GM21717 (cell line): ENCODE measurements around the gene RPLP1.
A peak's percentile ranks its signal among the peaks of the same experiment; 100 is the strongest.

ENCODE experiments used
- ATAC-seq: cut with Tn5 transposase; IDR thresholded peaks from one replicate; pipeline ENCODE4 v1.9.1; 2021; ENCODE audit warnings: mild to moderate bottlenecking, moderate library complexity; ENCODE audit not compliant: unreplicated experiment

RPLP1 gene

GRCh38 chr15:69452692-69453521 lies at the start of gene RPLP1:
Gene RPLP1, plus strand, starts transcription at chr15:69452818. Its CDS starts 131 bp downstream, at chr15:69452949.
- ATAC-seq = peak; percentile 74

- ATAC-seq = no peak
These were observed 49.0 kb upstream of the RPLP1 start for GRCh38 chr15:69403594-69403993.

GRCh38 chr15:69405110-69405509 lies 47.5 kb upstream of the RPLP1 start:
- no peak for ATAC-seq

GRCh38 chr15:69407719-69408400 lies 44.8 kb upstream of the RPLP1 start:
- ATAC-seq = no peak

- no peak for ATAC-seq
These were observed 43.8 kb upstream of the RPLP1 start for GRCh38 chr15:69408841-69409240.

GRCh38 chr15:69410248-69410874 lies 42.3 kb upstream of the RPLP1 start:
- ATAC-seq = no peak

- ATAC-seq = no peak
These were observed 40.3 kb upstream of the RPLP1 start for GRCh38 chr15:69412274-69412673.

GRCh38 chr15:69412701-69413100 lies 39.9 kb upstream of the RPLP1 start:
- ATAC-seq = no peak

- ATAC-seq = peak; percentile 91
These were observed 38.6 kb upstream of the RPLP1 start, which contains the start of gene KIF23 for GRCh38 chr15:69413822-69414700. Gene KIF23, plus strand, starts transcription at chr15:69414349. Its CDS starts 117 bp downstream, at chr15:69414466.

GRCh38 chr15:69414701-69415167 lies 37.9 kb upstream of the RPLP1 start:
- ATAC-seq = peak; percentile 28

GRCh38 chr15:69415381-69415780 lies 37.2 kb upstream of the RPLP1 start:
- ATAC-seq = no peak

GRCh38 chr15:69417581-69417980 lies 35.0 kb upstream of the RPLP1 start:
- no peak for ATAC-seq

GRCh38 chr15:69421498-69421897 lies 31.1 kb upstream of the RPLP1 start:
- ATAC-seq = no peak

- no peak for ATAC-seq
These were observed 30.2 kb upstream of the RPLP1 start for GRCh38 chr15:69422336-69422895.

- no peak for ATAC-seq
These were observed 28.6 kb upstream of the RPLP1 start for GRCh38 chr15:69424001-69424400.

- no peak for ATAC-seq
These were observed 27.7 kb upstream of the RPLP1 start for GRCh38 chr15:69424748-69425413.

GRCh38 chr15:69433831-69434230 lies 18.8 kb upstream of the RPLP1 start:
- no peak for ATAC-seq

GRCh38 chr15:69434238-69434637 lies 18.4 kb upstream of the RPLP1 start:
- ATAC-seq = no peak

GRCh38 chr15:69434679-69435078 lies 17.9 kb upstream of the RPLP1 start:
- no peak for ATAC-seq

- no peak for ATAC-seq
These were observed 16.6 kb upstream of the RPLP1 start for GRCh38 chr15:69435985-69436384.
